ENCODE data around the gene PAPPA. TPM values are rescaled to one million over a fixed set of nuclear protein-coding genes. Genes with fewer than 3 reads are reported as not detected.

Gene PAPPA
- total RNA-seq, 1 experiment from 2014 or later, result 0.05 TPM

DNA sequence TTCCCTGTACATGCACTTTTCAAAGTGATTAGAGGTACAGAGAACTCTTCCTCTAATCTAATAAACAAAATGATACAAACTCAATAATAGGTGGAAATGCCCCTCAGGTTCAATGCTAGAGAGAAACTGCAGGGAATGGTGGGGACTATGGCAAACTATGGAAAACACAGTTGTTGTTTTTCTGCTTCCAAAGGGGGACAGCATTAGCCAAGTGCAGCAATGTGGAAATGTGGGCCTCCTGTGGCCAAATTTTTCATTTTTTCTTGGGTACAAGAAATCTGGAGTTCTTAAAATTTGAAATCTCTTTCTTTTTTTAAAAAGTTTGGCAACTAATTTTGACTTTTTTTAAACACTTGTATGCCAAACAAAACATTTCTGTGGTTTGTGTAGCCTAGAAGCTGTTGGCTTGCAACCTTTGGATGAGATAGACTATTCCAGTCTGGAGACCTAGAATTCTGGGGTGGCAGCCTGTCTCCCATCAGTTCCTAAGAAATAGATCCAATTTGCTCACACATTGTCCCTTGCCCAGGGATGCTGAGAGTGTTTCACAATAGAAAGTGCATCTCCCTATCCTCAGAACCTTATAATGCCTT lies 218.6 kb downstream of the PAPPA start:
- H4K20me1 ChIP-seq (ENCODE audit: insufficient read depth), result no peaks in the 10 kb centered on the region
- intact Hi-C loops (cut with micrococcal nuclease), result no loop called here
- no peaks in the 10 kb centered on the region for H3K9me3 ChIP-seq (ENCODE audit: control insufficient read depth in 1 of 2, insufficient read depth in 1 of 2, low read depth in 1 of 2, low read length in 2 of 2)
- no peaks in the 10 kb centered on the region for H3K36me3 ChIP-seq (ENCODE audit: control insufficient read depth in 1 of 2, insufficient read depth in 2 of 2, low read length in 2 of 2)
- DNase-seq (ENCODE audit: low read depth, low spot score), result no peak
- no peaks in the 10 kb centered on the region for H3K79me2 ChIP-seq (ENCODE audit: insufficient read depth, low read length)
- BruUV-seq (replicated peaks), result no TSS peak
- H3K9me2 ChIP-seq (ENCODE audit: insufficient read depth), result no peaks in the 10 kb centered on the region
- no peak overlapping the region for H3K9ac ChIP-seq (ENCODE audit: low read length)
- TF ChIP-seq, protein P1, sequence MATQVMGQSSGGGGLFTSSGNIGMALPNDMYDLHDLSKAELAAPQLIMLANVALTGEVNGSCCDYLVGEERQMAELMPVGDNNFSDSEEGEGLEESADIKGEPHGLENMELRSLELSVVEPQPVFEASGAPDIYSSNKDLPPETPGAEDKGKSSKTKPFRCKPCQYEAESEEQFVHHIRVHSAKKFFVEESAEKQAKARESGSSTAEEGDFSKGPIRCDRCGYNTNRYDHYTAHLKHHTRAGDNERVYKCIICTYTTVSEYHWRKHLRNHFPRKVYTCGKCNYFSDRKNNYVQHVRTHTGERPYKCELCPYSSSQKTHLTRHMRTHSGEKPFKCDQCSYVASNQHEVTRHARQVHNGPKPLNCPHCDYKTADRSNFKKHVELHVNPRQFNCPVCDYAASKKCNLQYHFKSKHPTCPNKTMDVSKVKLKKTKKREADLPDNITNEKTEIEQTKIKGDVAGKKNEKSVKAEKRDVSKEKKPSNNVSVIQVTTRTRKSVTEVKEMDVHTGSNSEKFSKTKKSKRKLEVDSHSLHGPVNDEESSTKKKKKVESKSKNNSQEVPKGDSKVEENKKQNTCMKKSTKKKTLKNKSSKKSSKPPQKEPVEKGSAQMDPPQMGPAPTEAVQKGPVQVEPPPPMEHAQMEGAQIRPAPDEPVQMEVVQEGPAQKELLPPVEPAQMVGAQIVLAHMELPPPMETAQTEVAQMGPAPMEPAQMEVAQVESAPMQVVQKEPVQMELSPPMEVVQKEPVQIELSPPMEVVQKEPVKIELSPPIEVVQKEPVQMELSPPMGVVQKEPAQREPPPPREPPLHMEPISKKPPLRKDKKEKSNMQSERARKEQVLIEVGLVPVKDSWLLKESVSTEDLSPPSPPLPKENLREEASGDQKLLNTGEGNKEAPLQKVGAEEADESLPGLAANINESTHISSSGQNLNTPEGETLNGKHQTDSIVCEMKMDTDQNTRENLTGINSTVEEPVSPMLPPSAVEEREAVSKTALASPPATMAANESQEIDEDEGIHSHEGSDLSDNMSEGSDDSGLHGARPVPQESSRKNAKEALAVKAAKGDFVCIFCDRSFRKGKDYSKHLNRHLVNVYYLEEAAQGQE (IDR thresholded peaks at IDR 0.05; ENCODE audit: low read depth), result no peak
- no peak for TF ChIP-seq JUND (IDR thresholded peaks at IDR 0.05)
- TF ChIP-seq ELF1 (IDR thresholded peaks at IDR 0.05; ENCODE audit: borderline replicate concordance, low read depth), result no peak
- no peak for TF ChIP-seq EZH2phosphoT487 (IDR thresholded peaks at IDR 0.05; ENCODE audit: borderline replicate concordance)
- TF ChIP-seq CEBPB (IDR thresholded peaks at IDR 0.05; ENCODE audit: low read depth), result no peak
- TF ChIP-seq CBX3 (IDR thresholded peaks at IDR 0.05; ENCODE audit: low read depth), result no peak
- H3K27ac ChIP-seq (ENCODE audit: low read depth, low read length), result no peak overlapping the region
- no peak overlapping the region for H3K4me2 ChIP-seq (ENCODE audit: low read length)
- ChIA-PET POLR2A (no interaction called here), RAD21 (ENCODE audit: low non-redundant PET in 1 of 2, low total read pairs in 2 of 2, uncharacterized antibody in 2 of 2, unreplicated experiment in 2 of 2) (no interaction called here), CTCF (no interaction called here)
- H3K27me3 ChIP-seq (ENCODE audit: insufficient read depth, low read length), result no peaks in the 10 kb centered on the region
- no peak for ATAC-seq
- H3K4me3 ChIP-seq (replicated peaks in 1 of 2; ENCODE audit: low read depth in 1 of 2, low read length in 2 of 2), result no peak overlapping the region
- H3K4me1 ChIP-seq (ENCODE audit: control insufficient read depth in 1 of 2, insufficient read depth in 2 of 2, low read length in 2 of 2), result peaks cover 3 to 5% of the 10 kb centered on the region in 2 experiments
- no peak overlapping the region for H2AFZ ChIP-seq (ENCODE audit: low read depth, low read length, poor library complexity, severe bottlenecking)

DNA sequence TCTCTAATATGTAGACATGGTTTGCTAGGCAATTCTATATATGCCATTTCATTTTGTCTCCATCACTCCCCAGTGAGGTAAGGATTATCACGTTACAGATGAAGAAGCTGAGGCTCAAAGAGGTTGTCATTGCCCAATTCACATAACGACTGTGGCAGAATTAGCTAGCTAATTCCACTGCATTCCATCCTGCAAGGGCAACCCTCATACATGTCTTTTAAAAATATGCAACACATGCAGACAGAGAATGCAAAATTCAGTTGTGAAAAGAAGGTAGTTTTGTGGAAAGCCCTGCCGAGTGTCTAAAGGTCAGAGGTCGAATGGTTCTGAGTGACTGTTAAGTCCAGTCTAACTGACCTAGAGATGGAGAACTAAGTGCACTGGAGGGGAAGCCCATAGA lies 219.2 kb downstream of the PAPPA start:
- H3K9me2 ChIP-seq (ENCODE audit: insufficient read depth), result no peaks in the 10 kb centered on the region
- no TSS peak for BruUV-seq (replicated peaks)
- no peak for DNase-seq (ENCODE audit: low read depth, low spot score)
- no peak overlapping the region for H3K4me3 ChIP-seq (replicated peaks in 1 of 2; ENCODE audit: low read depth in 1 of 2, low read length in 2 of 2)
- intact Hi-C loops (cut with micrococcal nuclease), result no loop called here
- no peak overlapping the region for H3K9ac ChIP-seq (ENCODE audit: low read length)
- H3K36me3 ChIP-seq (ENCODE audit: control insufficient read depth in 1 of 2, insufficient read depth in 2 of 2, low read length in 2 of 2), result no peaks in the 10 kb centered on the region
- no peak overlapping the region for H3K27ac ChIP-seq (ENCODE audit: low read depth, low read length)
- POLR2A ChIA-PET, result no interaction called here
- TF ChIP-seq ELF1 (IDR thresholded peaks at IDR 0.05; ENCODE audit: borderline replicate concordance, low read depth) (no peak), CEBPB (IDR thresholded peaks at IDR 0.05; ENCODE audit: low read depth) (no peak), RAD21 (IDR thresholded peaks at IDR 0.05; ENCODE audit: low read depth) (no peak)
- H4K20me1 ChIP-seq (ENCODE audit: insufficient read depth), result no peaks in the 10 kb centered on the region
- no peaks in the 10 kb centered on the region for H3K27me3 ChIP-seq (ENCODE audit: insufficient read depth, low read length)
- no peak for ATAC-seq
- no peak overlapping the region for H3K4me2 ChIP-seq (ENCODE audit: low read length)
- no peaks in the 10 kb centered on the region for H3K9me3 ChIP-seq (ENCODE audit: control insufficient read depth in 1 of 2, insufficient read depth in 1 of 2, low read depth in 1 of 2, low read length in 2 of 2)
- RAD21 ChIA-PET (ENCODE audit: low non-redundant PET in 1 of 2, low total read pairs in 2 of 2, uncharacterized antibody in 2 of 2, unreplicated experiment in 2 of 2), result no interaction called here
- CTCF ChIA-PET, result no interaction called here
- no peaks in the 10 kb centered on the region for H3K79me2 ChIP-seq (ENCODE audit: insufficient read depth, low read length)
- no peak overlapping the region for H2AFZ ChIP-seq (ENCODE audit: low read depth, low read length, poor library complexity, severe bottlenecking)
- H3K4me1 ChIP-seq (ENCODE audit: control insufficient read depth in 1 of 2, insufficient read depth in 2 of 2, low read length in 2 of 2), result peaks cover 8 to 12% of the 10 kb centered on the region in 2 experiments
